A549 (cell line): ENCODE measurements around the gene ANKRD34A. TPM values are rescaled to one million over a fixed set of nuclear protein-coding genes. Genes with fewer than 3 reads are reported as not detected.

Experiments
- ATAC-seq, 2 experiments: fragments of 200-7000 bp in 1 of 2; fragments of >200 bp in 1 of 2; cut with Nextera tagmentation in 1 of 2; cut with Tn5 transposase in 1 of 2; 3 replicates each; pipeline versions ENCODE4 v1.8.0 to v1.9.1; 2018 to 2020; ENCODE audit warnings: mild to moderate bottlenecking in 1 of 2, moderate library complexity in 1 of 2
- CTCF ChIA-PET: fragments of 300-600 bp; sonication (Branson Sonifier 250); formaldehyde crosslinking; extraction: SDS; loops from one replicate; lab custom pipeline; 2021; ENCODE audit warnings: antibody characterized with exemption, inconsistent platforms; lab: Yijun Ruan, JAX
- POLR2A ChIA-PET: fragments of 350-600 bp; formaldehyde crosslinking; extraction: SDS; loops from one replicate; lab custom pipeline; 2021; ENCODE audit warnings: antibody characterized with exemption, inconsistent platforms; lab: Yijun Ruan, JAX
- DNase-seq, 2 experiments: peaks; one replicate each; pipeline versions ENCODE4 v3.0.0 to v3.0.0-alpha.2; 2011 to 2016; ENCODE audit warnings: low read depth in 1 of 2, low spot score in 1 of 2
- FAIRE-seq: peaks from 2 replicates; lab custom pipeline; 2011; peaks lifted over from hg19 to GRCh38; lab: Jason Lieb, UNC
- H3K27ac ChIP-seq, 2 experiments: fragments of >200 bp; sonication (Bioruptor Twin); formaldehyde crosslinking; 3 replicates each; pipeline ENCODE4 v1.5.1; 2016 to 2017
- H3K4me1 ChIP-seq: fragments of >200 bp; sonication (Bioruptor Twin); formaldehyde crosslinking; 3 replicates; pipeline ENCODE4 v1.6.1; 2016
- H3K4me2 ChIP-seq: fragments of >200 bp; sonication (Bioruptor Twin); formaldehyde crosslinking; 3 replicates; pipeline ENCODE4 v1.6.1; 2016
- H3K4me3 ChIP-seq: fragments of >200 bp; sonication (Bioruptor Twin); formaldehyde crosslinking; 3 replicates; pipeline ENCODE4 v1.5.1; 2016
- H3K9me3 ChIP-seq: fragments of >200 bp; sonication (Bioruptor Twin); formaldehyde crosslinking; 3 replicates; pipeline ENCODE4 v1.6.1; 2016
- CBX2 ChIP-seq: fragments of 200-600 bp; sonication (generic); IDR thresholded peaks from 2 replicates; pipeline ENCODE4 v1.6.1; 2016; ENCODE audit warnings: low read depth, mild to moderate bottlenecking, borderline replicate concordance
- EP300 ChIP-seq, 2 experiments: fragments of >200 bp; sonication (Bioruptor Twin); formaldehyde crosslinking; IDR thresholded peaks; 2 replicates in 1 of 2; 3 replicates in 1 of 2; pipeline ENCODE4 v1.6.1; 2016 to 2017
- JUNB ChIP-seq: fragments of >200 bp; sonication (Bioruptor Twin); formaldehyde crosslinking; IDR thresholded peaks from 2 replicates; pipeline ENCODE4 v1.6.1; 2016
- KDM1A ChIP-seq: fragments of 200-600 bp; sonication (generic); IDR thresholded peaks from 2 replicates; pipeline ENCODE4 v1.6.1; 2016; ENCODE audit warnings: low read depth, mild to moderate bottlenecking
- RFX5 ChIP-seq: fragments of 450-650 bp; IDR thresholded peaks from 2 replicates; pipeline ENCODE4 v1.7.1; 2014; ENCODE audit warnings: antibody characterized with exemption, mild to moderate bottlenecking, moderate library complexity
- ZNF302 ChIP-seq: fragments of 250-450 bp; sonication (Bioruptor Pico); IDR thresholded peaks from 2 replicates; pipeline ENCODE4 v1.9.0; 2021; ENCODE audit warnings: inconsistent platforms, mild to moderate bottlenecking, moderate library complexity
- WGBS: methylation state at CpG from one replicate; pipeline ENCODE4 v1.1.6; 2017; ENCODE audit errors: missing lambda C conversion rate; 5-methylcytosine and 5-hydroxymethylcytosine counted together
- polyA plus RNA-seq, 4 experiments: library from polyadenylated mRNA; depleted of rRNA in 3 of 4; stranded (reverse); fragments of >200 nt; fragmentation: RNase III in 1 of 4; extraction: RNeasy Plus Mini Kit Qiagen cat#74134 plus additional on column Dnase treatment in 1 of 4; gene quantifications; 2 replicates in 3 of 4; 3 replicates in 1 of 4; pipeline ENCODE4 v1.2.3, GENCODE V29; 2011 to 2017

ANKRD34A gene
- polyA plus RNA-seq, 2 of the 4 experiments (the other 2 are of a cell fraction): 0.30 to 0.39 TPM

- H3K4me1 ChIP-seq: peaks cover 10% of the 10 kb centered on the region
- DNase-seq: no peak
- ChIA-PET POLR2A (no interaction called here), CTCF (interaction anchor here (1.2 to 13.4 kb wide), 3 partner anchors 11 to 71 kb away, joined by 3 to 429 read pairs (median 10); partner anchors contain the start of genes NUDT17 and RBM8A)
- FAIRE-seq: no peak
- H3K4me2 ChIP-seq: no peak overlapping the region
- H3K27ac ChIP-seq: no peak overlapping the region
- H3K4me3 ChIP-seq: no peak overlapping the region
- 61% methylated on average over 5 of the region's 5 CpGs for WGBS
- no peaks in the 10 kb centered on the region for H3K9me3 ChIP-seq
- ATAC-seq: no peak
- TF ChIP-seq KDM1A (no peak), EP300 (IDR thresholded peaks at IDR 0.05) (no peak)
Measured at GRCh38 chr1:145916745-145917144, 47.6 kb downstream of the ANKRD34A start.

- FAIRE-seq (no peak), DNase-seq (no peak), ATAC-seq (no peak)
- CTCF ChIA-PET: interaction anchor here (1.1 to 13.4 kb wide), 9 partner anchors 10 to 95 kb away, joined by 3 to 429 read pairs (median 7); partner anchors contain the start of genes ANKRD35, NUDT17 and PIAS3
- no peak overlapping the region for H3K27ac ChIP-seq
- no peak overlapping the region for H3K4me3 ChIP-seq
- WGBS: 74% methylated on average over 11 of the region's 11 CpGs
- POLR2A ChIA-PET: no interaction called here
- TF ChIP-seq JUNB: no peak
- no peak for TF ChIP-seq RFX5
- TF ChIP-seq CBX2: no peak
- no peak for TF ChIP-seq ZNF302 (CRISPR knock-in tag)
- no peaks in the 10 kb centered on the region for H3K9me3 ChIP-seq
- H3K4me2 ChIP-seq: no peak overlapping the region
- H3K4me1 ChIP-seq: peaks cover 4% of the 10 kb centered on the region; the same call in 2 of the 3 replicates
Measured at GRCh38 chr1:145912128-145912641, 52.2 kb downstream of the ANKRD34A start.

Other genes starting within 250 kb of the ANKRD34A start
- gene CD160, start 245.1 kb downstream of the ANKRD34A start, polyA plus RNA-seq (2011; rRNA removed): 0.05 and 0.07 TPM in 2 replicates
- not detected in 3 replicates for gene CD160, start 245.1 kb downstream of the ANKRD34A start, polyA plus RNA-seq (2017; fragmentation: RNase III; extraction: RNeasy Plus Mini Kit Qiagen cat#74134 plus additional on column Dnase treatment)
- 18.4 and 18.8 TPM in 2 replicates for gene RNF115, start 140.5 kb downstream of the ANKRD34A start, polyA plus RNA-seq (2011; rRNA removed)
- gene RNF115, start 140.5 kb downstream of the ANKRD34A start, polyA plus RNA-seq (2017; fragmentation: RNase III; extraction: RNeasy Plus Mini Kit Qiagen cat#74134 plus additional on column Dnase treatment): 8.5 to 9.3 TPM (median 9.2 TPM) in 3 replicates
- 58.3 and 65.0 TPM in 2 replicates for gene POLR3C, start 140.4 kb downstream of the ANKRD34A start, polyA plus RNA-seq (2011; rRNA removed)
- gene POLR3C, start 140.4 kb downstream of the ANKRD34A start, polyA plus RNA-seq (2017; fragmentation: RNase III; extraction: RNeasy Plus Mini Kit Qiagen cat#74134 plus additional on column Dnase treatment): 26.9 to 29.5 TPM (median 28.1 TPM) in 3 replicates
- 6.7 and 9.0 TPM in 2 replicates for gene NUDT17, start 118.9 kb downstream of the ANKRD34A start, polyA plus RNA-seq (2011; rRNA removed)
- 4.6 to 5.7 TPM (median 4.9 TPM) in 3 replicates for gene NUDT17, start 118.9 kb downstream of the ANKRD34A start, polyA plus RNA-seq (2017; fragmentation: RNase III; extraction: RNeasy Plus Mini Kit Qiagen cat#74134 plus additional on column Dnase treatment)
- 15.5 and 25.4 TPM in 2 replicates for gene PIAS3, start 105.5 kb downstream of the ANKRD34A start, polyA plus RNA-seq (2011; rRNA removed)
- gene PIAS3, start 105.5 kb downstream of the ANKRD34A start, polyA plus RNA-seq (2017; fragmentation: RNase III; extraction: RNeasy Plus Mini Kit Qiagen cat#74134 plus additional on column Dnase treatment): 18.6 to 23.2 TPM (median 22.7 TPM) in 3 replicates
- gene ANKRD35, start 78.7 kb downstream of the ANKRD34A start, polyA plus RNA-seq (2011; rRNA removed): not detected in 2 replicates
- gene ANKRD35, start 78.7 kb downstream of the ANKRD34A start, polyA plus RNA-seq (2017; fragmentation: RNase III; extraction: RNeasy Plus Mini Kit Qiagen cat#74134 plus additional on column Dnase treatment): not detected in 3 replicates
- gene ITGA10, start 54.5 kb downstream of the ANKRD34A start, polyA plus RNA-seq (2011; rRNA removed): 0.68 and 1.1 TPM in 2 replicates
- 0.62 to 1.2 TPM (median 1.1 TPM) in 3 replicates for gene ITGA10, start 54.5 kb downstream of the ANKRD34A start, polyA plus RNA-seq (2017; fragmentation: RNase III; extraction: RNeasy Plus Mini Kit Qiagen cat#74134 plus additional on column Dnase treatment)
- gene PEX11B, start 45.9 kb downstream of the ANKRD34A start, polyA plus RNA-seq (2011; rRNA removed): 35.5 and 40.6 TPM in 2 replicates
- gene PEX11B, start 45.9 kb downstream of the ANKRD34A start, polyA plus RNA-seq (2017; fragmentation: RNase III; extraction: RNeasy Plus Mini Kit Qiagen cat#74134 plus additional on column Dnase treatment): 13.9 to 15.2 TPM (median 14.2 TPM) in 3 replicates
- gene RBM8A, start 37.1 kb downstream of the ANKRD34A start, polyA plus RNA-seq (2011; rRNA removed): 152 and 281 TPM in 2 replicates
- gene RBM8A, start 37.1 kb downstream of the ANKRD34A start, polyA plus RNA-seq (2017; fragmentation: RNase III; extraction: RNeasy Plus Mini Kit Qiagen cat#74134 plus additional on column Dnase treatment): 240 to 278 TPM (median 245 TPM) in 3 replicates
- 33.0 and 35.8 TPM in 2 replicates for gene LIX1L, start 6.6 kb downstream of the ANKRD34A start, polyA plus RNA-seq (2011; rRNA removed)
- 8.6 to 10.5 TPM (median 10.1 TPM) in 3 replicates for gene LIX1L, start 6.6 kb downstream of the ANKRD34A start, polyA plus RNA-seq (2017; fragmentation: RNase III; extraction: RNeasy Plus Mini Kit Qiagen cat#74134 plus additional on column Dnase treatment)
- gene POLR3GL, start 115 bp upstream of the ANKRD34A start, polyA plus RNA-seq (2011; rRNA removed): 11.0 and 15.7 TPM in 2 replicates
- gene POLR3GL, start 115 bp upstream of the ANKRD34A start, polyA plus RNA-seq (2017; fragmentation: RNase III; extraction: RNeasy Plus Mini Kit Qiagen cat#74134 plus additional on column Dnase treatment): 11.0 to 14.3 TPM (median 12.6 TPM) in 3 replicates
- gene TXNIP, start 32.0 kb upstream of the ANKRD34A start, polyA plus RNA-seq (2011; rRNA removed): 3.1 and 3.3 TPM in 2 replicates
- 0.05 to 0.11 TPM in 2 of 3 replicates, not detected in the other for gene TXNIP, start 32.0 kb upstream of the ANKRD34A start, polyA plus RNA-seq (2017; fragmentation: RNase III; extraction: RNeasy Plus Mini Kit Qiagen cat#74134 plus additional on column Dnase treatment)
- gene HJV, start 57.2 kb upstream of the ANKRD34A start, polyA plus RNA-seq (2011; rRNA removed): 0.07 TPM in 1 of 2 replicates, not detected in the other
- not detected in 3 replicates for gene HJV, start 57.2 kb upstream of the ANKRD34A start, polyA plus RNA-seq (2017; fragmentation: RNase III; extraction: RNeasy Plus Mini Kit Qiagen cat#74134 plus additional on column Dnase treatment)
- 0.72 and 0.75 TPM in 2 replicates for gene NBPF10, start 180.2 kb upstream of the ANKRD34A start, polyA plus RNA-seq (2011; rRNA removed)
- 0.36 to 0.42 TPM (median 0.39 TPM) in 3 replicates for gene NBPF10, start 180.2 kb upstream of the ANKRD34A start, polyA plus RNA-seq (2017; fragmentation: RNase III; extraction: RNeasy Plus Mini Kit Qiagen cat#74134 plus additional on column Dnase treatment)